ENCODE data around the gene RPP38.

The RPP38 gene

GRCh38 chr10:15147594-15148392 is 50.6 kb downstream of the RPP38 start:
- no peak for ATAC-seq (ENCODE audit: low read depth)
- TF ChIP-seq CTCF (IDR thresholded peaks at IDR 0.05; ENCODE audit: poor library complexity, severe bottlenecking), result no peak
- H3K27ac ChIP-seq (ENCODE audit: poor library complexity, severe bottlenecking), result no peak overlapping the region
- H3K9me3 ChIP-seq (ENCODE audit: severe bottlenecking), result no peaks in the 10 kb centered on the region
- H3K4me3 ChIP-seq (ENCODE audit: severe bottlenecking), result no peak overlapping the region
- no peaks in the 10 kb centered on the region for H3K36me3 ChIP-seq (ENCODE audit: low read depth)
- H3K27me3 ChIP-seq (ENCODE audit: insufficient read depth, poor library complexity, severe bottlenecking), result no peaks in the 10 kb centered on the region
- H3K4me1 ChIP-seq (ENCODE audit: insufficient read depth, poor library complexity, severe bottlenecking), result no peaks in the 10 kb centered on the region
- no peak for DNase-seq (ENCODE audit: low spot score)

GRCh38 chr10:15149042-15149771 is 52.1 kb downstream of the RPP38 start:
- Histone ChIP-seq H3K27ac (ENCODE audit: poor library complexity, severe bottlenecking) (no peak overlapping the region), H3K36me3 (ENCODE audit: low read depth) (no peaks in the 10 kb centered on the region), H3K9me3 (ENCODE audit: severe bottlenecking) (no peaks in the 10 kb centered on the region), H3K4me1 (ENCODE audit: insufficient read depth, poor library complexity, severe bottlenecking) (no peaks in the 10 kb centered on the region), H3K4me3 (ENCODE audit: severe bottlenecking) (no peak overlapping the region), H3K27me3 (ENCODE audit: insufficient read depth, poor library complexity, severe bottlenecking) (no peaks in the 10 kb centered on the region)
- no peak for ATAC-seq (ENCODE audit: low read depth)
- no peak for TF ChIP-seq CTCF (IDR thresholded peaks at IDR 0.05; ENCODE audit: poor library complexity, severe bottlenecking)
- no peak for DNase-seq (ENCODE audit: low spot score)

GRCh38 chr10:15150563-15150962 is 53.4 kb downstream of the RPP38 start:
- H3K27me3 ChIP-seq (ENCODE audit: insufficient read depth, poor library complexity, severe bottlenecking), result no peaks in the 10 kb centered on the region
- H3K9me3 ChIP-seq (ENCODE audit: severe bottlenecking), result no peaks in the 10 kb centered on the region
- no peaks in the 10 kb centered on the region for H3K4me1 ChIP-seq (ENCODE audit: insufficient read depth, poor library complexity, severe bottlenecking)
- no peaks in the 10 kb centered on the region for H3K36me3 ChIP-seq (ENCODE audit: low read depth)
- no peak overlapping the region for H3K27ac ChIP-seq (ENCODE audit: poor library complexity, severe bottlenecking)
- no peak overlapping the region for H3K4me3 ChIP-seq (ENCODE audit: severe bottlenecking)
- no peak for ATAC-seq (ENCODE audit: low read depth)
- no peak for TF ChIP-seq CTCF (IDR thresholded peaks at IDR 0.05; ENCODE audit: poor library complexity, severe bottlenecking)
- no peak for DNase-seq (ENCODE audit: low spot score)

GRCh38 chr10:15152556-15152955 is 55.4 kb downstream of the RPP38 start:
- Histone ChIP-seq H3K4me1 (ENCODE audit: insufficient read depth, poor library complexity, severe bottlenecking) (no peaks in the 10 kb centered on the region), H3K4me3 (ENCODE audit: severe bottlenecking) (no peak overlapping the region), H3K36me3 (ENCODE audit: low read depth) (no peaks in the 10 kb centered on the region), H3K9me3 (ENCODE audit: severe bottlenecking) (no peaks in the 10 kb centered on the region), H3K27ac (ENCODE audit: poor library complexity, severe bottlenecking) (no peak overlapping the region), H3K27me3 (ENCODE audit: insufficient read depth, poor library complexity, severe bottlenecking) (no peaks in the 10 kb centered on the region)
- TF ChIP-seq CTCF (IDR thresholded peaks at IDR 0.05; ENCODE audit: poor library complexity, severe bottlenecking), result no peak
- ATAC-seq (ENCODE audit: low read depth), result no peak
- DNase-seq (ENCODE audit: low spot score), result no peak
